GM13976 (cell line): Measurements from ENCODE around the gene FJX1.

Experiments
- DNase-seq: peaks from one replicate; pipeline ENCODE4 v3.0.0; 2012; ENCODE audit warnings: low spot score
- CTCF ChIP-seq: IDR thresholded peaks from 2 replicates; pipeline ENCODE4 v1.5.1; 2012; ENCODE audit warnings: borderline replicate concordance, mild to moderate bottlenecking; ENCODE audit not compliant: insufficient read depth; ENCODE audit errors: extremely low read depth, missing control alignments, control extremely low read depth
- in situ Hi-C: fragments of 300-500 bp; cut with MboI; formaldehyde crosslinking; loops from one replicate; pipeline ENCODE4 v1.12.0; 2022; ENCODE audit warnings: low sequenced_read_pairs, mixed read lengths, inconsistent platforms; ENCODE audit not compliant: unreplicated experiment

Gene FJX1

GRCh38 chr11:35583843-35584242 is 34.4 kb upstream of the FJX1 start:
- TF ChIP-seq CTCF: no peak
- DNase-seq: no peak
- in situ Hi-C loops: no loop called here

GRCh38 chr11:35584321-35584720 is 33.9 kb upstream of the FJX1 start:
- TF ChIP-seq CTCF: no peak
- in situ Hi-C loops: no loop called here
- DNase-seq: no peak

GRCh38 chr11:35585416-35585815 is 32.8 kb upstream of the FJX1 start:
- TF ChIP-seq CTCF: no peak
- DNase-seq: no peak
- in situ Hi-C loops: no loop called here

GRCh38 chr11:35586222-35586621 is 32.0 kb upstream of the FJX1 start:
- in situ Hi-C loops: no loop called here
- no peak for TF ChIP-seq CTCF
- DNase-seq: no peak

- DNase-seq: no peak
- no peak for TF ChIP-seq CTCF
- in situ Hi-C loops: no loop called here
Measured at GRCh38 chr11:35587972-35588371, 30.3 kb upstream of the FJX1 start.

GRCh38 chr11:35588627-35589026 is 29.6 kb upstream of the FJX1 start:
- TF ChIP-seq CTCF: no peak
- DNase-seq: no peak
- in situ Hi-C loops: no loop called here

- in situ Hi-C loops: no loop called here
- DNase-seq: no peak
- TF ChIP-seq CTCF: no peak
Measured at GRCh38 chr11:35589281-35589680, 29.0 kb upstream of the FJX1 start.
